Omental fat pad (tissue), 4 donors: Measurements from ENCODE around the gene HOXD13. TPM values are rescaled to one million over a fixed set of nuclear protein-coding genes. Genes with fewer than 3 reads are reported as not detected.

Experiments
- ATAC-seq: fragments of 150-250 bp; one replicate; pipeline ENCODE4 v1.9.1; 2016; ENCODE audit warnings: mild to moderate bottlenecking, moderate library complexity; ENCODE audit not compliant: low FRiP score
- DNase-seq: peaks from one replicate; pipeline ENCODE4 v3.0.0-alpha.2; 2019; ENCODE audit warnings: low spot score
- CTCF ChIP-seq, 3 donors: fragments of 450-650 bp; IDR thresholded peaks; one replicate each; pipeline ENCODE4 v1.5.1; 2016 to 2017; ENCODE audit warnings: antibody characterized with exemption in 3 of 3, mild to moderate bottlenecking in 3 of 3, moderate library complexity in 2 of 3
- total RNA-seq, 4 donors: library from RNA; depleted of rRNA; stranded (reverse); fragments of >200 nt; gene quantifications; one replicate each; pipeline ENCODE4 v1.1.0, GENCODE V29; 2016

Gene HOXD13
- total RNA-seq, 4 donors from 2014 or later, result not detected

DNA sequence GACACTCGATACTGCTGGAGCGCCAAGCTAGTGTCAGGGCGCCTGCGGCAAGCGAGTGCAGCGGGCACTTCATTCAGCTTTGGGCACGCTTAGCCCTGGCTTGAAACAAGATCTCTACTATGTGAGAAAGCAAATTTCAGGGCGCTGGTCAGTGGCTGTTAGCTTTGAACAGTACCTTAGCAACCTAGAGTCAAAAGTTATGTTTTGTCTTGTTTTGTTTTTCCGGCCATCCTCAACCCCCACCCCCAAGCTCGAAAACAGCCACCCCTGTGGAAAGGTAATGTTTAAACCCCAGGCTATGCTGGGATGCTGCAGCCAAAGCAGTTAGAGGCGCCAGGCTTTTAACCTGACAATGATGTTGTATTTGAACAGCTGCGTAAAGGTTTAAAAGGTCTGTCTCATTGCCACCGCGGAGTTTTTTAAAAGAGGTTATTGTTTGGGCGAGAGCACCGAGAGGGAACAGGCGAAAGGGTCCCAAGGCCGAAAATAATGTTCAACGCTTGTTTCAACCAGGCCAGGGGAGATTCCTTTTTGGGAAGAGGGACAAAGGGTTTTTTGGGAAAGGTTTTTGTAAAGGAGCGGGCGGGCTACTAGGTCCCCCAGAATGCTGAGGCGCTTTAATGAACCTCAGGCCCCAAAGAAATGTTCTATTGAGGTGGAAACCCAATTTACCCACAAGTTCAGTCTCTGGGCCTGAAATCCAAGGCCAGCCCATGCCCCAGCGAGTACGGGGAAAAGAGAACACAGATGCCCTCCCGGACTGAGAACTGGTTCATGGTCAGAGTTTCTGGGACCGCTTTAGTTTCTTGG lies 21.8 kb downstream of the HOXD13 start:
- ATAC-seq (no peak), DNase-seq (no peak)
- TF ChIP-seq CTCF (IDR thresholded peaks at IDR 0.05), result no peak

DNA sequence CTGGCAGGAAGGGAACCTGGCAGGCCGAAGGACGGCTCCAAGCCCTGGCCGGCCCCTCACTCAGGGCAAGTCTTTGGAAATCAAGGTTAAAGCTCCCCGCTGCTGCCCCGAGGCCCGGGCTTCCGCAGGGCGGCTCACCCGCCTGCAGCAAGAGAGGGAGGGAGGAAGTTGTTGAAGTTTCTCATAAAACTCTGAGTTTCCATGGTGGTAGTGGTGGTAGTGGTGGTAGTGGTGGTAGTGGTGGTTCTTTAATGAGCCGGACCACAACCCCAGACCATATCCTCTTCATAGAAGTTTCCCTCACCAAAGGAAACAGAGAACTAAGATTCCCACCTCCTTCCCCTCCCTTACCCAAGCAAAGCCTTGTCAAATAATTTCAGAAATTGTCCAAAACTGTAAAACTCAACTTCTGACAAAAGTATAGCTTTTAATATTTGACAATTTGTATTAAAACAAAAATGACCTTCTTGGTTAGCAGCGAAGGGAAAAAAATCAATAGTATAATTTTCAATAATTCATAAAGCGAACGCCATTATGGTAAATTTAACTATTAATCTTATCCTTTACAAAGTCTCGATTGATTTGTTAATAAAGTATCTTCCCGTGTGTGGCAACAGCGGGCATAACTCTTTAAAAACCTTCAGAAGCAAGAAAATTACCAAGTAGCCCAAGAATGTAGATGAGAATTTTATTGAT lies 22.6 kb downstream of the HOXD13 start:
- ATAC-seq (no peak), DNase-seq (no peak)
- TF ChIP-seq CTCF (IDR thresholded peaks at IDR 0.05), result no peak

DNA sequence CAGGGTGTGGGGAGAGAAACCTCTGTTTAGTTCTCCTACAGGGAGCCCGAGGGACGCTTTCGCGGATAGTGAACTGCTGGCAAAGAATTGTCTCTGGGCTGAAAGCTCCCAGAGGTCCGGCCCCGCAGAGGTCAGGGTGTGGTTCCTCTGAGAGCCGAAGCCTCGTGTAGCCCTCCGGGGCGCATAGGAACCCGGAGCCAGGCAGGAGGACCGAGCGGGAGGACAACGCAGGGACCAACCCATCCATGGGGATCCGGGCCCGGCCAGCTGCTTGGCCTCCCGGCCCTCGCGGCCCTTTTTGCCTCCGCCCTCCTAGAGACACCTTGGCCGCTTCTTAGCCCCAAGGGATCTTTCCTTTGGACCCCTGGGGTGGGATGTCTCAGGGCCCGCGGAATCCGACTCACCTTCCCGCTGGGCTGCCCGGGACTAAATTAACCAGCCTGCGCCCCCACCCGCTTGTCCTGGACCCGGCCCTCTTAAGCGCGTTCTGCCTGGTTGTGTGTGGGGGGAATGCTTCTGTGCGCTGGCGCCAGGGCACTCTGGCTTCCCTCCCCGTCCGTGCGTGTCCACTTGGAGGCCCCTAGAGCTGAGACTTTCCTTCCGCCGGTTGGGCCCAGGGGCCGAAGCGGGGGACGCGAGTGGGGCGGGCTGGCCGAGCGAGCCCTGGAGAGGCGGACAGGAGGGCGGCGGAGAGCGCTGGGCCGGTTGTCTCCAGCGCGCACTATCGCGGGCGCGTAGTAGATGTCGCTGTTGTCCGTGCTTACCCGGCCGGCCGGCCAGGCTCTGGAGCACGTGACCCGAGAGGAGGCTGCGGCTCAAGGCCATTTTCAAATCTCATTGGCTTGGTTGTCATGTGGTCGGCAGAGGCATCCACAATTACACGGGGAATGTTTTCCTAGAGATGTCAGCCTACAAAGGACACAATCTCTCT lies 23.6 kb downstream of the HOXD13 start, which contains the start of gene HOXD10:
Gene HOXD10 (plus strand): TSS at position 896 of the 931 bp plus-strand sequence. CDS start 56 bp downstream, outside the sequence.
- no peak for ATAC-seq
- TF ChIP-seq CTCF (IDR thresholded peaks at IDR 0.05), result no peak
- DNase-seq, result no peak

DNA sequence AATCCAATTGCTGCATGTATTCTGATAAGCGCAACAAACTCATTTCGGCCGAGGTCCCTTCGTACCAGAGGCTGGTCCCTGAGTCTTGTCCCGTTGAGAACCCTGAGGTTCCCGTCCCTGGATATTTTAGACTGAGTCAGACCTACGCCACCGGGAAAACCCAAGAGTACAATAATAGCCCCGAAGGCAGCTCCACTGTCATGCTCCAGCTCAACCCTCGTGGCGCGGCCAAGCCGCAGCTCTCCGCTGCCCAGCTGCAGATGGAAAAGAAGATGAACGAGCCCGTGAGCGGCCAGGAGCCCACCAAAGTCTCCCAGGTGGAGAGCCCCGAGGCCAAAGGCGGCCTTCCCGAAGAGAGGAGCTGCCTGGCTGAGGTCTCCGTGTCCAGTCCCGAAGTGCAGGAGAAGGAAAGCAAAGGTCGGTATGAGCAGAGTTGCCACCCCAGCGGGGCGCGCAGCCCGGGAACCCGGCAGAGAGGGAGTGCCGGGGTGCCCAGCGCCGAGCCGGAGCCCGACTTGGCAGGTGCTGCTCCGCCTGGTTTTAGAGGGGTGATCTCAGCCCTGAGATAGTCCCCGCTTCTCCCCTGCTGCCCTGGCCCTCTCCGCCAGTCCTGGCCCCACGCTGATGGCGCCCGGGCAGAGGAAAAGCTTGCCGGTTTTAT lies 24.8 kb downstream of the HOXD13 start:
- DNase-seq, result no peak
- no peak for TF ChIP-seq CTCF (IDR thresholded peaks at IDR 0.05)
- no peak for ATAC-seq

DNA sequence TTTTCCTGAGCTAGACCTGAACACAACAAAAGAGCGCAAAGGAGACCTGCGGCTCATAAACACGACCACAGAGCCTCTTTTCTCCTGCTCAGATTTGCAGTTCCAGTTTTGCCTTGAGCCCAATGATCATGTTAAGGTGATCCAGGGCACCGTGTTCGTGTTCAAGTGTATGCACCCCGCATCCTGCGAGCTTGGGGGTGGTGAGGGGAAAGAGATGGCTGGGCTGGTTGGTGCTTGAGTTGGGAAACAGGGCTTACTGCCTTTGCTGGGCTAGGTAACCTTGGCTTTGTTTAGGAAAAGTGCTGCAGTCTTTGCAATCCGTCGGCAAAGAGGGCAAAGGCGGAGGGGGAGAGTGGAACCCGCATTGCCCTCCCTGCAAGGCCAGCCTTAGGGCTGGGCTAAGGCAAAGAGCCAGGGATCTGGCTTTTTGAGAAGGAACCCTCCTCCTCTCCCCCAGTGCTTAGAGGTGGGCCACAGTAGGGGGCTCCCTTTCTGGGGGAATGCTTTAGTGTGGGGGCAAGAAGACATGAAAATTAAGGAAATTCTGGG lies 25.4 kb downstream of the HOXD13 start:
- no peak for TF ChIP-seq CTCF (IDR thresholded peaks at IDR 0.05)
- ATAC-seq (no peak), DNase-seq (no peak)
